ENCODE results near the gene DYRK2. TPM values are rescaled to one million over a fixed set of nuclear protein-coding genes. Genes with fewer than 3 reads are reported as not detected.

The DYRK2 gene
- total and polyA plus RNA-seq, 10 of the 15 experiments (the other 5 are each of a cell fraction or from before 2014, with no cell fraction given) = 3.1 to 35.9 (median 12.2) TPM

DNA sequence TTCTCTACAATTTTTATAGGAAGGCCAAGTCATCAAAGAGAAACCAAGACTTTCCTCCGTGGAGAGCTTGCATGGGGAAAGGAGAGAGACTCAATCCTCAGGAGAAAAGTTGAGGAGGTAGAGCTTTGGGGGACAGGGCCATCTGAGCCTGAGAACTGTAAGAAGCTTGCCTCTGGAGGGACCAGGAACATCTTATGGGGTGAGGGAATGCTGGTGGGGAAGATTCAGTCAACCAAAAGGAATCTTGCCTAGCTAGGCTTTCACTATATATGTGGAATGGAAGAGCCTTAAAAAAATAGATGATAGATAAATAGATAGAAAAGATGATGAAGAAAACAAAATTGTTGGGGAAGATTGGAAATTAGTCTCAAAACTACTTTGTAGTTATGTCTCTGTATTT, 63.5 kb downstream of the DYRK2 start:
- DNase-seq (ENCODE audit: low read depth, low spot score) (no peak), ATAC-seq (no peak), FAIRE-seq (no peak)
- no peak overlapping the region for H3K4me3 ChIP-seq
- CTCF ChIA-PET = interaction anchor here (0.9 to 1.3 kb wide), 5 partner anchors 9 to 329 kb away, joined by 3 to 4 read pairs (median 3); no protein-coding TSS in a partner anchor
- POLR2A ChIA-PET = interaction anchor here (1.0 kb wide), 1 partner anchor 27 kb away, joined by 3 read pairs; no protein-coding TSS in a partner anchor
- H3K4me2 ChIP-seq (ENCODE audit: control insufficient read depth, insufficient read depth) = no peak overlapping the region
- H3K9ac ChIP-seq (ENCODE audit: control insufficient read depth, insufficient read depth, low read length) = no peak overlapping the region
- no peak overlapping the region for H3K27ac ChIP-seq (ENCODE audit: control insufficient read depth, insufficient read depth)
- intact Hi-C loops (cut with micrococcal nuclease; ENCODE audit: unreplicated experiment) = no loop called here
- in situ Hi-C loops (cut with MboI) = no loop called here
- no peaks in the 10 kb centered on the region for H3K79me2 ChIP-seq (ENCODE audit: control insufficient read depth, insufficient read depth, low read length)
- no peaks in the 10 kb centered on the region; a peak in 1 of 4 replicates for H3K27me3 ChIP-seq (replicated peaks in 1 of 2; ENCODE audit: control insufficient read depth in 2 of 2, insufficient read depth in 2 of 2, low read length in 1 of 2)
- SMC1A ChIA-PET (ENCODE audit: uncharacterized antibody, unreplicated experiment) = interaction anchor here (0.8 to 1.4 kb wide), 3 partner anchors 19 to 59 kb away, joined by 3 read pairs; no protein-coding TSS in a partner anchor
- RAD21 ChIA-PET (ENCODE audit: unreplicated experiment) = interaction anchor here (1.1 kb wide), 1 partner anchor 44 kb away, joined by 3 read pairs; no protein-coding TSS in a partner anchor
- TF ChIP-seq MTA3 (IDR thresholded peaks at IDR 0.05; ENCODE audit: borderline replicate concordance, low read length) (no peak), RAD51 (IDR thresholded peaks at IDR 0.05) (no peak), ZBED1 (IDR thresholded peaks at IDR 0.05; ENCODE audit: borderline replicate concordance) (no peak), EZH2 (IDR thresholded peaks at IDR 0.05; ENCODE audit: borderline replicate concordance, control insufficient read depth, low read depth, low read length) (no peak)
- BruUV-seq (replicated peaks) = no TSS peak
- H4K20me1 ChIP-seq (ENCODE audit: control insufficient read depth, insufficient read depth) = no peaks in the 10 kb centered on the region
- no peak overlapping the region for H2AFZ ChIP-seq (ENCODE audit: control insufficient read depth, low read depth, low read length)
- no peaks in the 10 kb centered on the region; the same call in 2 of the 3 replicates for H3K9me3 ChIP-seq (replicated peaks; ENCODE audit: control insufficient read depth, insufficient read depth, low read length)
- WGBS (ENCODE audit: insufficient coverage, insufficient replicate concordance, low lambda C conversion rate, missing lambda C conversion rate) = 100% methylated on average over 1 of the region's 1 CpG
- H3K36me3 ChIP-seq (ENCODE audit: control insufficient read depth in 2 of 2, insufficient read depth in 2 of 2, low read length in 1 of 2) = no peaks in the 10 kb centered on the region
- peaks cover 16% of the 10 kb centered on the region for H3K4me1 ChIP-seq (ENCODE audit: control insufficient read depth, insufficient read depth, low read length)

DNA sequence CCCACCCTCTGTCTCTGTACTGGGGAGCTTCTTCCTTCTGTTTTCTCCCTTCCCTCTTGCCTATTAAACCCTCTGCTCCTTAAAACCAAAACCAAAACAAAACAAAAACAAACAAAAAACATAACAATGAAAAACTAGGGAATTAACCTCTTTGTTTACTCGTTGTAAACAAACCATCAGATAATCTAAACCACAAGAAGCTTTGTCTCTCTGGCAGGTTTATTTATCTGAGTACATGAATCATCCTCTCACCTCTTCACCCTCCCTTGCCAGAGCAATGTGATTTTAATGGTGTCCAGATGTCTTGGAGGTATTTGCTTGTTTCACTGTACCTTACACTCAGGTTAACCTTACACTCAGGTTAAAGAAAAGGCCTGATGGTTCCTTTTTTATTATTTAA, 66.1 kb downstream of the DYRK2 start:
- BruUV-seq (replicated peaks) = no TSS peak
- RAD21 ChIA-PET (ENCODE audit: unreplicated experiment) = no interaction called here
- in situ Hi-C loops (cut with MboI) (no loop called here), intact Hi-C loops (cut with micrococcal nuclease; ENCODE audit: unreplicated experiment) (no loop called here)
- no peaks in the 10 kb centered on the region; a peak in 1 of 4 replicates for H3K27me3 ChIP-seq (replicated peaks in 1 of 2; ENCODE audit: control insufficient read depth in 2 of 2, insufficient read depth in 2 of 2, low read length in 1 of 2)
- ATAC-seq (no peak), FAIRE-seq (no peak), DNase-seq (ENCODE audit: low read depth, low spot score) (no peak)
- H3K36me3 ChIP-seq (ENCODE audit: control insufficient read depth in 2 of 2, insufficient read depth in 2 of 2, low read length in 1 of 2) = no peaks in the 10 kb centered on the region
- no peaks in the 10 kb centered on the region; the same call in 2 of the 3 replicates for H3K9me3 ChIP-seq (replicated peaks; ENCODE audit: control insufficient read depth, insufficient read depth, low read length)
- H4K20me1 ChIP-seq (ENCODE audit: control insufficient read depth, insufficient read depth) = no peaks in the 10 kb centered on the region
- CTCF ChIA-PET = no interaction called here
- SMC1A ChIA-PET (ENCODE audit: uncharacterized antibody, unreplicated experiment) = no interaction called here
- no peak overlapping the region; the same call in 1 of the 2 replicates for H2AFZ ChIP-seq (ENCODE audit: control insufficient read depth, low read depth, low read length)
- H3K27ac ChIP-seq (ENCODE audit: control insufficient read depth, insufficient read depth) = no peak overlapping the region
- WGBS (ENCODE audit: insufficient coverage, insufficient replicate concordance, low lambda C conversion rate, missing lambda C conversion rate) = 6% methylated on average over 1 of the region's 1 CpG
- H3K79me2 ChIP-seq (ENCODE audit: control insufficient read depth, insufficient read depth, low read length) = no peaks in the 10 kb centered on the region
- H3K4me2 ChIP-seq (ENCODE audit: control insufficient read depth, insufficient read depth) = no peak overlapping the region
- POLR2A ChIA-PET = no interaction called here
- peaks cover 15% of the 10 kb centered on the region for H3K4me1 ChIP-seq (ENCODE audit: control insufficient read depth, insufficient read depth, low read length)
- no peak overlapping the region for H3K9ac ChIP-seq (ENCODE audit: control insufficient read depth, insufficient read depth, low read length)
- no peak overlapping the region for H3K4me3 ChIP-seq
- TF ChIP-seq, protein P1, sequence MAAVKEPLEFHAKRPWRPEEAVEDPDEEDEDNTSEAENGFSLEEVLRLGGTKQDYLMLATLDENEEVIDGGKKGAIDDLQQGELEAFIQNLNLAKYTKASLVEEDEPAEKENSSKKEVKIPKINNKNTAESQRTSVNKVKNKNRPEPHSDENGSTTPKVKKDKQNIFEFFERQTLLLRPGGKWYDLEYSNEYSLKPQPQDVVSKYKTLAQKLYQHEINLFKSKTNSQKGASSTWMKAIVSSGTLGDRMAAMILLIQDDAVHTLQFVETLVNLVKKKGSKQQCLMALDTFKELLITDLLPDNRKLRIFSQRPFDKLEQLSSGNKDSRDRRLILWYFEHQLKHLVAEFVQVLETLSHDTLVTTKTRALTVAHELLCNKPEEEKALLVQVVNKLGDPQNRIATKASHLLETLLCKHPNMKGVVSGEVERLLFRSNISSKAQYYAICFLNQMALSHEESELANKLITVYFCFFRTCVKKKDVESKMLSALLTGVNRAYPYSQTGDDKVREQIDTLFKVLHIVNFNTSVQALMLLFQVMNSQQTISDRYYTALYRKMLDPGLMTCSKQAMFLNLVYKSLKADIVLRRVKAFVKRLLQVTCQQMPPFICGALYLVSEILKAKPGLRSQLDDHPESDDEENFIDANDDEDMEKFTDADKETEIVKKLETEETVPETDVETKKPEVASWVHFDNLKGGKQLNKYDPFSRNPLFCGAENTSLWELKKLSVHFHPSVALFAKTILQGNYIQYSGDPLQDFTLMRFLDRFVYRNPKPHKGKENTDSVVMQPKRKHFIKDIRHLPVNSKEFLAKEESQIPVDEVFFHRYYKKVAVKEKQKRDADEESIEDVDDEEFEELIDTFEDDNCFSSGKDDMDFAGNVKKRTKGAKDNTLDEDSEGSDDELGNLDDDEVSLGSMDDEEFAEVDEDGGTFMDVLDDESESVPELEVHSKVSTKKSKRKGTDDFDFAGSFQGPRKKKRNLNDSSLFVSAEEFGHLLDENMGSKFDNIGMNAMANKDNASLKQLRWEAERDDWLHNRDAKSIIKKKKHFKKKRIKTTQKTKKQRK (IDR thresholded peaks at IDR 0.05; ENCODE audit: low read depth, low read length) = no peak
- TF ChIP-seq SIN3A (IDR thresholded peaks at IDR 0.05; ENCODE audit: low read depth, low read length) (no peak), GATAD2B (conservative IDR thresholded peaks at IDR 0.05; ENCODE audit: low read depth) (no peak), ZZZ3 (IDR thresholded peaks at IDR 0.05; ENCODE audit: control insufficient read depth, insufficient read length, low read depth) (no peak)
- TF ChIP-seq, protein P2, sequence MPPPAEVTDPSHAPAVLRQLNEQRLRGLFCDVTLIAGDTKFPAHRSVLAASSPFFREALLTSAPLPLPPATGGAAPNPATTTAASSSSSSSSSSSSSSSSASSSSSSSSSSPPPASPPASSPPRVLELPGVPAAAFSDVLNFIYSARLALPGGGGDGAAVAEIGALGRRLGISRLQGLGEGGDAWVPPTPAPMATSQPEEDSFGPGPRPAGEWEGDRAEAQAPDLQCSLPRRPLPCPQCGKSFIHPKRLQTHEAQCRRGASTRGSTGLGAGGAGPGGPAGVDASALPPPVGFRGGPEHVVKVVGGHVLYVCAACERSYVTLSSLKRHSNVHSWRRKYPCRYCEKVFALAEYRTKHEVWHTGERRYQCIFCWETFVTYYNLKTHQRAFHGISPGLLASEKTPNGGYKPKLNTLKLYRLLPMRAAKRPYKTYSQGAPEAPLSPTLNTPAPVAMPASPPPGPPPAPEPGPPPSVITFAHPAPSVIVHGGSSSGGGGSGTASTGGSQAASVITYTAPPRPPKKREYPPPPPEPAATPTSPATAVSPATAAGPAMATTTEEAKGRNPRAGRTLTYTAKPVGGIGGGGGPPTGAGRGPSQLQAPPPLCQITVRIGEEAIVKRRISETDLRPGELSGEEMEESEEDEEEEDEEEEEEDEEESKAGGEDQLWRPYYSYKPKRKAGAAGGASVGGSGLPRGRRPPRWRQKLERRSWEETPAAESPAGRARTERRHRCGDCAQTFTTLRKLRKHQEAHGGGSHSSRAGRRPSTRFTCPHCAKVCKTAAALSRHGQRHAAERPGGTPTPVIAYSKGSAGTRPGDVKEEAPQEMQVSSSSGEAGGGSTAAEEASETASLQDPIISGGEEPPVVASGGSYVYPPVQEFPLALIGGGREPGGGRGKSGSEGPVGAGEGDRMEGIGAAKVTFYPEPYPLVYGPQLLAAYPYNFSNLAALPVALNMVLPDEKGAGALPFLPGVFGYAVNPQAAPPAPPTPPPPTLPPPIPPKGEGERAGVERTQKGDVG (CRISPR knock-in tag; IDR thresholded peaks at IDR 0.05) = no peak
